Measurements from ENCODE around the gene CFB.

CFB gene

DNA sequence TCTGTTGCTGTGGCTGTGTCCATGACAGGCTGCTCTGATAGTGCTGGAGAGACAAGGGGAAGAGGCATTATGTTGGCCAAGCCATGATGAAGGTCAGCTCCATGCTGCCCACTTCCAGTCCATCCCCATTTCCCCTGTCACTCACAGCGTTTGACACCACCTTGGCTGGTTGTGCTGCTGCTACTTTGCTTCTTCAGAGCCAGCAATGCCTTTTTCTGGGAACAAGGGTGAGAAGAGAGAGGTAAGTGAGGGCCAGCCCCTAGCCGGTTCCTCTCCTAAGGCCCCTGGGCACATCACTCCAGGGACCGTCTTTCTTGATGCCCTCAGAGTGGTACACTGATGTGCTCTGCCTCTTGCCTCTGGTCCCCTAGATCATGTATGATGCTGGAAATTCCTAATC, 10.9 kb downstream of the CFB start:
- Histone ChIP-seq H3K4me1 (ENCODE audit: control insufficient read depth, insufficient read depth, low read length) (no peaks in the 10 kb centered on the region), H3K9me3 (ENCODE audit: control insufficient read depth, insufficient read depth, low read length) (no peaks in the 10 kb centered on the region), H3K9ac (ENCODE audit: low read depth, low read length) (no peak overlapping the region), H3K27me3 (ENCODE audit: control insufficient read depth, insufficient read depth, low read length) (no peaks in the 10 kb centered on the region), H3K4me3 (ENCODE audit: low read depth, low read length) (no peak overlapping the region), H3K36me3 (ENCODE audit: control insufficient read depth, insufficient read depth, low read length) (peaks cover 45% of the 10 kb centered on the region)

DNA sequence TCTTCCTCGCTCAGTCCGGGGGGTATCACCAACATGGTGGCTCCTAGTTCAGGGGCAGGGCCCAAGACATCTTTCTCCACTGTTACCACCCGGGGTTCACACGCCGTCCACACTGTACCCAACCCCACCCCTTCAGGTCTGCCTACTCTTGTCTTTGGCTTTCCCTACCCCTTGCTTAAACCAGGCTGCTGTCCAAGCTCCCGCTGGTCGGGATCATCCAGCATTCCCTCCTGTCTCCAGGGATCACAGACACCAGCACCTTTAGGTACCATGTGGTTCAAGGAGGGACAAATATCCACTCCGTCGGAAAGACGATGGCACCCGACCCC, 12.5 kb downstream of the CFB start:
- Histone ChIP-seq H3K27me3 (ENCODE audit: control insufficient read depth, insufficient read depth, low read length) (no peaks in the 10 kb centered on the region), H3K36me3 (ENCODE audit: control insufficient read depth, insufficient read depth, low read length) (peaks cover 46% of the 10 kb centered on the region), H3K9ac (ENCODE audit: low read depth, low read length) (peak overlapping the region; percentile 41), H3K4me1 (ENCODE audit: control insufficient read depth, insufficient read depth, low read length) (no peaks in the 10 kb centered on the region), H3K4me3 (ENCODE audit: low read depth, low read length) (peak overlapping the region; percentile 92), H3K9me3 (ENCODE audit: control insufficient read depth, insufficient read depth, low read length) (no peaks in the 10 kb centered on the region)

- no peaks in the 10 kb centered on the region for H3K27me3 ChIP-seq (ENCODE audit: control insufficient read depth, insufficient read depth, low read length)
- peak within 1 kb of the TSS; percentile 87 for H3K9ac ChIP-seq (ENCODE audit: low read depth, low read length)
- H3K36me3 ChIP-seq (ENCODE audit: control insufficient read depth, insufficient read depth, low read length) = peaks cover 46% of the 10 kb centered on the region
- H3K4me3 ChIP-seq (ENCODE audit: low read depth, low read length) = peak within 1 kb of the TSS; percentile 92
- H3K9me3 ChIP-seq (ENCODE audit: control insufficient read depth, insufficient read depth, low read length) = no peaks in the 10 kb centered on the region
- no peaks in the 10 kb centered on the region for H3K4me1 ChIP-seq (ENCODE audit: control insufficient read depth, insufficient read depth, low read length)
Measured at GRCh38 chr6:31958741-31959739, 13.1 kb downstream of the CFB start, which contains the start of the genes NELFE and SKIC2. Gene NELFE (minus strand): TSS chr6:31958971. CDS start chr6:31958446, 525 bp downstream. Gene SKIC2 (plus strand): TSS chr6:31959175. CDS start chr6:31959193, 18 bp downstream.

- Histone ChIP-seq H3K9ac (ENCODE audit: low read depth, low read length) (no peak overlapping the region), H3K9me3 (ENCODE audit: control insufficient read depth, insufficient read depth, low read length) (no peaks in the 10 kb centered on the region), H3K27me3 (ENCODE audit: control insufficient read depth, insufficient read depth, low read length) (no peaks in the 10 kb centered on the region), H3K4me1 (ENCODE audit: control insufficient read depth, insufficient read depth, low read length) (no peaks in the 10 kb centered on the region), H3K36me3 (ENCODE audit: control insufficient read depth, insufficient read depth, low read length) (peaks cover 43% of the 10 kb centered on the region), H3K4me3 (ENCODE audit: low read depth, low read length) (no peak overlapping the region)
Measured at GRCh38 chr6:31961616-31962015, 15.7 kb downstream of the CFB start.

DNA sequence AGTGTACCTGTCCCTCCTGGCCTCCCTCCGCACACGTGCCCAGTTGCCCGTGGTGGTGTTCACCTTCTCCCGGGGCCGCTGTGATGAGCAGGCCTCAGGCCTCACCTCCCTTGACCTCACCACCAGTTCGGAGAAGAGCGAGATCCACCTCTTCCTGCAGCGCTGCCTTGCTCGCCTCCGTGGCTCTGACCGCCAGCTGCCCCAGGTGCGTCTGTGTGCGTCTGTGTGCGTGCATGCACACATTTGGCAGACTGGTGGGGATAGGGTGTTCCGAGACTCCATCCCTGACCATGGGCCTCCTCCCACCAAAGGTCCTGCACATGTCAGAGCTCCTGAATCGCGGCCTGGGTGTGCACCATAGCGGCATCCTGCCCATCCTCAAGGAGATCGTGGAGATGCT, 18.0 kb downstream of the CFB start:
- H3K4me3 ChIP-seq (ENCODE audit: low read depth, low read length) = no peak overlapping the region
- H3K4me1 ChIP-seq (ENCODE audit: control insufficient read depth, insufficient read depth, low read length) = no peaks in the 10 kb centered on the region
- no peak overlapping the region for H3K9ac ChIP-seq (ENCODE audit: low read depth, low read length)
- H3K9me3 ChIP-seq (ENCODE audit: control insufficient read depth, insufficient read depth, low read length) = no peaks in the 10 kb centered on the region
- H3K27me3 ChIP-seq (ENCODE audit: control insufficient read depth, insufficient read depth, low read length) = no peaks in the 10 kb centered on the region
- peaks cover 61% of the 10 kb centered on the region for H3K36me3 ChIP-seq (ENCODE audit: control insufficient read depth, insufficient read depth, low read length)

- H3K36me3 ChIP-seq (ENCODE audit: control insufficient read depth, insufficient read depth, low read length) = peaks cover 68% of the 10 kb centered on the region
- no peaks in the 10 kb centered on the region for H3K4me1 ChIP-seq (ENCODE audit: control insufficient read depth, insufficient read depth, low read length)
- H3K9ac ChIP-seq (ENCODE audit: low read depth, low read length) = no peak overlapping the region
- H3K4me3 ChIP-seq (ENCODE audit: low read depth, low read length) = no peak overlapping the region
- no peaks in the 10 kb centered on the region for H3K27me3 ChIP-seq (ENCODE audit: control insufficient read depth, insufficient read depth, low read length)
- no peaks in the 10 kb centered on the region for H3K9me3 ChIP-seq (ENCODE audit: control insufficient read depth, insufficient read depth, low read length)
Measured at GRCh38 chr6:31965700-31966099, 19.8 kb downstream of the CFB start.

DNA sequence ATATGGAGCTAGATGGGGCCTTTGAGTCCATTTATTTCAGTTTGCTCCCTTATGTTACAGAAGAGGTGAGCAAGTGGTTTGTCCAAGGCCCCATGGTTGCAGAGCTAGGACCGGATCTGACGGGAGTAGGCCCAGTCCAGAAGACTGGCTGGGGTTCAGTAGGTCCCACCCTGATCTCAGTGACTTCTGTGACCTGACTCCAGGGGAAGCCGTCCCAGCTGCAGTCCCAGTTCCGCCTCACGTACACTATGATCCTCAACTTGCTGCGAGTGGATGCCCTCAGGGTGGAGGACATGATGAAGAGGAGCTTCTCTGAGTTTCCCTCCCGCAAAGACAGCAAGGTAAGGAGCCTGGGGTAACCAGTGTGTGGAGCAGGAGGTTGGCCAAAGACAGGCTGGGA, 20.6 kb downstream of the CFB start:
- H3K4me1 ChIP-seq (ENCODE audit: control insufficient read depth, insufficient read depth, low read length) = no peaks in the 10 kb centered on the region
- no peak overlapping the region for H3K4me3 ChIP-seq (ENCODE audit: low read depth, low read length)
- H3K9ac ChIP-seq (ENCODE audit: low read depth, low read length) = no peak overlapping the region
- H3K9me3 ChIP-seq (ENCODE audit: control insufficient read depth, insufficient read depth, low read length) = no peaks in the 10 kb centered on the region
- H3K27me3 ChIP-seq (ENCODE audit: control insufficient read depth, insufficient read depth, low read length) = no peaks in the 10 kb centered on the region
- peaks cover 61% of the 10 kb centered on the region for H3K36me3 ChIP-seq (ENCODE audit: control insufficient read depth, insufficient read depth, low read length)

DNA sequence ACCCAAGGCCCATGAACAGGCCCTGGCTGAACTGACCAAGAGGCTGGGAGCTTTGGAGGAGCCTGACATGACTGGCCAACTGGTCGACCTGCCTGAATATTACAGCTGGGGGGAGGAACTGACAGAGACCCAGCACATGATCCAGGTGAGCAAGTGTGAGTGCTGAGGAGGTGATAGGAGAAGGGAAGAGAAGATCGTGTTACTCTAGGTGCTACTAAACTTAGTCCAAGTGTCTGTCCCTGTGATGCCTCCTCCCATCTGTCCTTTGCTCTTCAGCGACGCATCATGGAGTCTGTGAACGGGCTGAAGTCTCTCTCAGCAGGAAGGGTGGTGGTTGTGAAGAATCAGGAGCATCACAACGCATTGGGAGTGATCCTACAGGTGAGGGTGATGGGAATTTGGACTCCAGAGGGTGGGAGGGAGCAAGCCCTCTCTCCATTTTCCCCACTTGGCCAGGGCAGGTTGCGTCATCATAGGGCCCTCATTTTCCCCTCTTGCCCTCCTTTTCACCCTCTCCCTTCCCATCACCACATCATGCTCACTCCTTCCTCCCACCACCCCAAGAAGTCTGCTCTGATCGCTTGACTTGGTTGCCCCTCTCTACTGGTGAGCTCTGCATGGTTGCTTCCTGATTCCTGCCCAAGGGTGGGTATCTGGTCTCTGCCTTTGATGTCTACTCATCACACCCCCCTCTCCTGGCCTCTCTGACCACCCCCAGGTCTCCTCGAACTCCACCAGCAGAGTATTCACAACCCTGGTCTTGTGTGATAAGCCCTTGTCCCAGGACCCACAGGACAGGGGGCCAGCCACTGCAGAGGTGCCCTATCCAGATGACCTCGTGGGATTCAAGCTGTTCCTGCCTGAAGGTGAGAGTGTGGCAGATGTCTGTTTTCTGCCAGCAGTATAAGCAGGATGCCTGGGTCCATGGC, 21.4 kb downstream of the CFB start:
- Histone ChIP-seq H3K9ac (ENCODE audit: low read depth, low read length) (no peak overlapping the region), H3K4me3 (ENCODE audit: low read depth, low read length) (no peak overlapping the region), H3K4me1 (ENCODE audit: control insufficient read depth, insufficient read depth, low read length) (no peaks in the 10 kb centered on the region), H3K27me3 (ENCODE audit: control insufficient read depth, insufficient read depth, low read length) (no peaks in the 10 kb centered on the region), H3K9me3 (ENCODE audit: control insufficient read depth, insufficient read depth, low read length) (no peaks in the 10 kb centered on the region), H3K36me3 (ENCODE audit: control insufficient read depth, insufficient read depth, low read length) (peaks cover 54% of the 10 kb centered on the region)

DNA sequence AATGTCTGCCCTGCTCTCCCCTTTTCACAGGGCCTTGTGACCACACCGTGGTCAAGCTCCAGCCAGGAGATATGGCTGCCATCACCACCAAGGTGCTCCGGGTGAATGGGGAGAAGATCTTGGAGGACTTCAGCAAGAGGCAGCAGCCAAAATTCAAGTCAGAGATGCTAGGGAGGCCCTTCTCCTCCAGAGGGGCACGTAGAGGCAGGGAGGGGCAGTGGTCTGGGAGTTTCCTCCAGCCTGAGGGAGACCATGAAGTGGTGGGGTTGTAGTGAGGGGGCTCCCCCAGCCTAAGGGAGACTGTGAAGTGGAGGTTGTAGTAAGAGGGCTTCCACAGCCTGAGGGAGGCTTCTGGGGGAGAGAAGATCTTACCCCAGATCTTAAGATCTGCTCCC, 22.0 kb downstream of the CFB start:
- Histone ChIP-seq H3K9ac (ENCODE audit: low read depth, low read length) (no peak overlapping the region), H3K36me3 (ENCODE audit: control insufficient read depth, insufficient read depth, low read length) (peaks cover 48% of the 10 kb centered on the region), H3K4me3 (ENCODE audit: low read depth, low read length) (no peak overlapping the region), H3K27me3 (ENCODE audit: control insufficient read depth, insufficient read depth, low read length) (no peaks in the 10 kb centered on the region), H3K4me1 (ENCODE audit: control insufficient read depth, insufficient read depth, low read length) (peaks cover 2% of the 10 kb centered on the region), H3K9me3 (ENCODE audit: control insufficient read depth, insufficient read depth, low read length) (no peaks in the 10 kb centered on the region)

- no peaks in the 10 kb centered on the region for H3K27me3 ChIP-seq (ENCODE audit: control insufficient read depth, insufficient read depth, low read length)
- H3K36me3 ChIP-seq (ENCODE audit: control insufficient read depth, insufficient read depth, low read length) = peaks cover 46% of the 10 kb centered on the region
- no peaks in the 10 kb centered on the region for H3K9me3 ChIP-seq (ENCODE audit: control insufficient read depth, insufficient read depth, low read length)
- H3K4me3 ChIP-seq (ENCODE audit: low read depth, low read length) = no peak overlapping the region
- H3K9ac ChIP-seq (ENCODE audit: low read depth, low read length) = no peak overlapping the region
- peaks cover 3% of the 10 kb centered on the region for H3K4me1 ChIP-seq (ENCODE audit: control insufficient read depth, insufficient read depth, low read length)
Measured at GRCh38 chr6:31968326-31968725, 22.4 kb downstream of the CFB start.

DNA sequence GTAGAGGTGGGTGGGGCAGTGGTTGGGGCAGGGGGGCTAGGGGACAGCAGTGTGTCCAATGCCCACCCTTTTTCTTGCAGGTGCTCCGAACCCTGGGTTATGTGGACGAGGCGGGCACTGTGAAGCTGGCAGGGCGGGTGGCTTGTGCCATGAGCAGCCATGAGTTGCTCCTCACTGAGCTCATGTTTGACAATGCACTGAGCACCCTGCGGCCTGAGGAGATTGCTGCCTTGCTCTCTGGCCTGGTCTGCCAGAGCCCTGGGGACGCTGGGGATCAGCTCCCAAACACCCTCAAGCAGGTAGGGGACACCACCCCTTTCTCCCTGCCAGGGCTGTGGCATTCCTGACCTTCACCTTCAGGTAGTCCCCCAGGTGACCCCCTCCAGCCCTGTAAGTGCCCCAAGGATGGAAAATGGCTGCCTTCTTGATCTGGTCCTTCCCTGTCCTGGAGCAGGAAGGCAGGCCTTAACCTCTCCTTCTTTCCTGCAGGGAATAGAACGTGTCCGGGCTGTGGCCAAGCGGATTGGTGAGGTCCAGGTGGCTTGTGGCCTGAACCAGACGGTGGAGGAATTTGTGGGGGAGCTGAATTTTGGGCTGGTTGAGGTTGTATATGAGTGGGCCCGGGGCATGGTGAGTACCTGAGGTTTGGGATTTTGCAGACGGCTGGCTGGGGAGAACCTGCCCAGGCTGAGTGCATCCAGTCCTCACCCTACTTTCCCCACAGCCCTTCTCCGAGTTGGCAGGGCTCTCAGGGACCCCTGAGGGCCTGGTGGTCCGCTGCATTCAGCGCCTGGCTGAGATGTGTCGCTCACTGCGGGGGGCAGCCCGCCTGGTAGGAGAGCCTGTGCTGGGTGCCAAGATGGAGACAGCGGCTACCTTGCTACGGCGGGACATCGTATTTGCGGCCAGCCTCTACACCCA, 23.2 kb downstream of the CFB start:
- Histone ChIP-seq H3K9ac (ENCODE audit: low read depth, low read length) (no peak overlapping the region), H3K36me3 (ENCODE audit: control insufficient read depth, insufficient read depth, low read length) (peaks cover 39% of the 10 kb centered on the region), H3K4me1 (ENCODE audit: control insufficient read depth, insufficient read depth, low read length) (peaks cover 3% of the 10 kb centered on the region), H3K9me3 (ENCODE audit: control insufficient read depth, insufficient read depth, low read length) (no peaks in the 10 kb centered on the region), H3K27me3 (ENCODE audit: control insufficient read depth, insufficient read depth, low read length) (no peaks in the 10 kb centered on the region), H3K4me3 (ENCODE audit: low read depth, low read length) (no peak overlapping the region)
